Activated T-cell treated with anti-CD3 and anti-CD28 coated beads, Interleukin-2, amount 50 U/mL, for 48 hours (primary cell): Measurements from ENCODE around the gene TMEM219.
"Not testable (repeated sequence)": the region's sequence is repeated elsewhere in the genome, so short reads cannot be mapped to it uniquely, and the experiment has no call there.

ENCODE experiments used
- DNase-seq, 2 experiments: peaks; one replicate each; pipeline ENCODE4 v3.0.0-alpha.2; 2020

TMEM219 gene

DNA sequence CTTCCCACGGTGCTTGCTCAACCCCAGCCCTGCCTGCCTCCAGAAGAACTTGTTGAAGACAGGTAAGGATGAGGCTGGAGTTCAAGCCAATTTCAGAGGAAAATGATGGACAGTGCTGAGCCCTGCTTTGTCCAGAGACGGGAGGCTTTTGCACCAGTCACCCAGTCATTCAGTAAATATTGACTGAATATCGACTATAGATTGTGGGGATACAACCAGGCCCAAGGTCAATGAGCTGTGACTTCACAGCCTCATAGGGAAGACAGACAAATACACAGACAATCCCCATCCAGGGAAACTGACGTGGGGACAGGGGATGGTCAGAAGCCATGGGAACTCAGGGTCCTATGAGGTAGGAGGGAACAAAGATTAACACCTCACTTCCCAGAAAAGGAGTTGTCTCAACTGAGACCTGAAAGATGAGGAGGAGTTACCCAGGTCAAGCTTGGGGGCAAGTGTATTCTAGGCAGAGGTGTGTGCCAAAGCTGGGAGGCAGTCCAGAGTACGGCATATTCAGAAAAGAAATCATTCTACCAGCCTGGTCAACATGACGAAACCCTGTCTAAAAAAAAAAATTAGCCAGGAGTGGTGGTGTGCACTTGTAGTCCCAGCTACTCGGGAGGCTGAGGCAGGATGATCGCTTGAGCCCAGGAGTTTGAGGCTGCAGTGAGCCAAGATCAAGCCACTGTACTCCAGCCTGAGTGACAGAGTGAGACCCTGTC, 54.8 kb downstream of the TMEM219 start:
- no peak for DNase-seq

GRCh38 chr16:30017277-30017656, 55.4 kb downstream of the TMEM219 start:
- no peak for DNase-seq

- not testable (repeated sequence) for DNase-seq
Measured at GRCh38 chr16:30017937-30018336, 56.1 kb downstream of the TMEM219 start.

GRCh38 chr16:30018731-30019158, 56.9 kb downstream of the TMEM219 start:
- no peak for DNase-seq
